H1 (cell line): Measurements from ENCODE around the gene ENO3. TPM values are rescaled to one million over a fixed set of nuclear protein-coding genes. Genes with fewer than 3 reads are reported as not detected.

Experiments
- CBX5 ChIP-seq: fragments of 300-800, 300-1000 bp; sonication (generic); IDR thresholded peaks from 2 replicates; pipeline ENCODE4 v1.7.1; 2016; ENCODE audit warnings: antibody characterized with exemption, low read length, low read depth
- GTF2F1 ChIP-seq: IDR thresholded peaks from 2 replicates; pipeline ENCODE4 v1.6.1; 2012; ENCODE audit warnings: low read depth, low read length, improper control_type of control experiment, borderline replicate concordance
- KDM1A ChIP-seq: fragments of 200-600, 300-600 bp; sonication (generic); IDR thresholded peaks from 2 replicates; pipeline ENCODE4 v1.7.1; 2016; ENCODE audit warnings: mild to moderate bottlenecking, low read length, borderline replicate concordance
- RXRA ChIP-seq: IDR thresholded peaks from 2 replicates; pipeline ENCODE4 v1.6.1; 2011; ENCODE audit warnings: low read depth, mild to moderate bottlenecking, low read length, moderate library complexity; ENCODE audit not compliant: insufficient read depth
- polyA plus RNA-seq, 7 experiments: library from polyadenylated mRNA; depleted of rRNA in 3 of 7; stranded (reverse) in 5 of 7; unstranded in 2 of 7; fragments of >200 nt in 5 of 7; fragments of 200-250 nt in 2 of 7; gene quantifications; 1 replicate in 5 of 7; 2 replicates in 1 of 7; 4 replicates in 1 of 7; pipeline versions ENCODE4 v1.2.1 to v1.2.3, GENCODE V29; 2011 to 2013; ENCODE audit warnings: missing spikeins in 2 of 7, mixed read lengths in 2 of 7
- total RNA-seq: library from RNA; stranded (reverse); fragmentation: NEBNext Ultra II Directional; extraction: Animal tissue kit (Norgen Biotek cat#: 25700); gene quantifications from 2 replicates; pipeline ENCODE4 v1.2.1, GENCODE V29; 2021
- TF ChIP-seq, protein P1 (sequence below): fragments of 300-600 bp; sonication (generic); IDR thresholded peaks from 2 replicates; pipeline ENCODE4 v1.7.1; 2012; ENCODE audit warnings: low read length, moderate library complexity, mild to moderate bottlenecking, inconsistent platforms; ENCODE audit not compliant: insufficient replicate concordance

ENO3 gene
- total and polyA plus RNA-seq, 2 of the 8 experiments (the other 6 are each of a cell fraction or from before 2014, with no cell fraction given) = 25.0 to 25.7 TPM

DNA sequence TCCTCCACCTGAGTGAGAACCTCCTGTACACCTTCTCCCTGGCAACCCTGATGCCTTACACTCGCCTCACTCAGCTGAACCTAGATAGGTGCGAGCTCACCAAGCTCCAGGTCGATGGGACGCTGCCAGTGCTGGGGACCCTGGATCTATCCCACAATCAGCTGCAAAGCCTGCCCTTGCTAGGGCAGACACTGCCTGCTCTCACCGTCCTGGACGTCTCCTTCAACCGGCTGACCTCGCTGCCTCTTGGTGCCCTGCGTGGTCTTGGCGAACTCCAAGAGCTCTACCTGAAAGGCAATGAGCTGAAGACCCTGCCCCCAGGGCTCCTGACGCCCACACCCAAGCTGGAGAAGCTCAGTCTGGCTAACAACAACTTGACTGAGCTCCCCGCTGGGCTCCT is 18.2 kb upstream of the ENO3 start (continued):
- TF ChIP-seq, protein P1, sequence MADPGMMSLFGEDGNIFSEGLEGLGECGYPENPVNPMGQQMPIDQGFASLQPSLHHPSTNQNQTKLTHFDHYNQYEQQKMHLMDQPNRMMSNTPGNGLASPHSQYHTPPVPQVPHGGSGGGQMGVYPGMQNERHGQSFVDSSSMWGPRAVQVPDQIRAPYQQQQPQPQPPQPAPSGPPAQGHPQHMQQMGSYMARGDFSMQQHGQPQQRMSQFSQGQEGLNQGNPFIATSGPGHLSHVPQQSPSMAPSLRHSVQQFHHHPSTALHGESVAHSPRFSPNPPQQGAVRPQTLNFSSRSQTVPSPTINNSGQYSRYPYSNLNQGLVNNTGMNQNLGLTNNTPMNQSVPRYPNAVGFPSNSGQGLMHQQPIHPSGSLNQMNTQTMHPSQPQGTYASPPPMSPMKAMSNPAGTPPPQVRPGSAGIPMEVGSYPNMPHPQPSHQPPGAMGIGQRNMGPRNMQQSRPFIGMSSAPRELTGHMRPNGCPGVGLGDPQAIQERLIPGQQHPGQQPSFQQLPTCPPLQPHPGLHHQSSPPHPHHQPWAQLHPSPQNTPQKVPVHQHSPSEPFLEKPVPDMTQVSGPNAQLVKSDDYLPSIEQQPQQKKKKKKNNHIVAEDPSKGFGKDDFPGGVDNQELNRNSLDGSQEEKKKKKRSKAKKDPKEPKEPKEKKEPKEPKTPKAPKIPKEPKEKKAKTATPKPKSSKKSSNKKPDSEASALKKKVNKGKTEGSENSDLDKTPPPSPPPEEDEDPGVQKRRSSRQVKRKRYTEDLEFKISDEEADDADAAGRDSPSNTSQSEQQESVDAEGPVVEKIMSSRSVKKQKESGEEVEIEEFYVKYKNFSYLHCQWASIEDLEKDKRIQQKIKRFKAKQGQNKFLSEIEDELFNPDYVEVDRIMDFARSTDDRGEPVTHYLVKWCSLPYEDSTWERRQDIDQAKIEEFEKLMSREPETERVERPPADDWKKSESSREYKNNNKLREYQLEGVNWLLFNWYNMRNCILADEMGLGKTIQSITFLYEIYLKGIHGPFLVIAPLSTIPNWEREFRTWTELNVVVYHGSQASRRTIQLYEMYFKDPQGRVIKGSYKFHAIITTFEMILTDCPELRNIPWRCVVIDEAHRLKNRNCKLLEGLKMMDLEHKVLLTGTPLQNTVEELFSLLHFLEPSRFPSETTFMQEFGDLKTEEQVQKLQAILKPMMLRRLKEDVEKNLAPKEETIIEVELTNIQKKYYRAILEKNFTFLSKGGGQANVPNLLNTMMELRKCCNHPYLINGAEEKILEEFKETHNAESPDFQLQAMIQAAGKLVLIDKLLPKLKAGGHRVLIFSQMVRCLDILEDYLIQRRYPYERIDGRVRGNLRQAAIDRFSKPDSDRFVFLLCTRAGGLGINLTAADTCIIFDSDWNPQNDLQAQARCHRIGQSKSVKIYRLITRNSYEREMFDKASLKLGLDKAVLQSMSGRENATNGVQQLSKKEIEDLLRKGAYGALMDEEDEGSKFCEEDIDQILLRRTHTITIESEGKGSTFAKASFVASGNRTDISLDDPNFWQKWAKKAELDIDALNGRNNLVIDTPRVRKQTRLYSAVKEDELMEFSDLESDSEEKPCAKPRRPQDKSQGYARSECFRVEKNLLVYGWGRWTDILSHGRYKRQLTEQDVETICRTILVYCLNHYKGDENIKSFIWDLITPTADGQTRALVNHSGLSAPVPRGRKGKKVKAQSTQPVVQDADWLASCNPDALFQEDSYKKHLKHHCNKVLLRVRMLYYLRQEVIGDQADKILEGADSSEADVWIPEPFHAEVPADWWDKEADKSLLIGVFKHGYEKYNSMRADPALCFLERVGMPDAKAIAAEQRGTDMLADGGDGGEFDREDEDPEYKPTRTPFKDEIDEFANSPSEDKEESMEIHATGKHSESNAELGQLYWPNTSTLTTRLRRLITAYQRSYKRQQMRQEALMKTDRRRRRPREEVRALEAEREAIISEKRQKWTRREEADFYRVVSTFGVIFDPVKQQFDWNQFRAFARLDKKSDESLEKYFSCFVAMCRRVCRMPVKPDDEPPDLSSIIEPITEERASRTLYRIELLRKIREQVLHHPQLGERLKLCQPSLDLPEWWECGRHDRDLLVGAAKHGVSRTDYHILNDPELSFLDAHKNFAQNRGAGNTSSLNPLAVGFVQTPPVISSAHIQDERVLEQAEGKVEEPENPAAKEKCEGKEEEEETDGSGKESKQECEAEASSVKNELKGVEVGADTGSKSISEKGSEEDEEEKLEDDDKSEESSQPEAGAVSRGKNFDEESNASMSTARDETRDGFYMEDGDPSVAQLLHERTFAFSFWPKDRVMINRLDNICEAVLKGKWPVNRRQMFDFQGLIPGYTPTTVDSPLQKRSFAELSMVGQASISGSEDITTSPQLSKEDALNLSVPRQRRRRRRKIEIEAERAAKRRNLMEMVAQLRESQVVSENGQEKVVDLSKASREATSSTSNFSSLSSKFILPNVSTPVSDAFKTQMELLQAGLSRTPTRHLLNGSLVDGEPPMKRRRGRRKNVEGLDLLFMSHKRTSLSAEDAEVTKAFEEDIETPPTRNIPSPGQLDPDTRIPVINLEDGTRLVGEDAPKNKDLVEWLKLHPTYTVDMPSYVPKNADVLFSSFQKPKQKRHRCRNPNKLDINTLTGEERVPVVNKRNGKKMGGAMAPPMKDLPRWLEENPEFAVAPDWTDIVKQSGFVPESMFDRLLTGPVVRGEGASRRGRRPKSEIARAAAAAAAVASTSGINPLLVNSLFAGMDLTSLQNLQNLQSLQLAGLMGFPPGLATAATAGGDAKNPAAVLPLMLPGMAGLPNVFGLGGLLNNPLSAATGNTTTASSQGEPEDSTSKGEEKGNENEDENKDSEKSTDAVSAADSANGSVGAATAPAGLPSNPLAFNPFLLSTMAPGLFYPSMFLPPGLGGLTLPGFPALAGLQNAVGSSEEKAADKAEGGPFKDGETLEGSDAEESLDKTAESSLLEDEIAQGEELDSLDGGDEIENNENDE = no peak
- no peak for TF ChIP-seq RXRA
- TF ChIP-seq KDM1A = no peak
- no peak for TF ChIP-seq CBX5
- TF ChIP-seq GTF2F1 = no peak
- TF ChIP-seq, all 59 proteins: peak for 0
